Activated gamma-delta T cell treated with Interleukin-2 at 50 U/mL for 16 hours (primary cell): ENCODE measurements around the gene CHAT.

ENCODE experiments used
- DNase-seq: peaks from one replicate; pipeline ENCODE4 v3.0.0-alpha.2; 2020

The CHAT gene

DNA sequence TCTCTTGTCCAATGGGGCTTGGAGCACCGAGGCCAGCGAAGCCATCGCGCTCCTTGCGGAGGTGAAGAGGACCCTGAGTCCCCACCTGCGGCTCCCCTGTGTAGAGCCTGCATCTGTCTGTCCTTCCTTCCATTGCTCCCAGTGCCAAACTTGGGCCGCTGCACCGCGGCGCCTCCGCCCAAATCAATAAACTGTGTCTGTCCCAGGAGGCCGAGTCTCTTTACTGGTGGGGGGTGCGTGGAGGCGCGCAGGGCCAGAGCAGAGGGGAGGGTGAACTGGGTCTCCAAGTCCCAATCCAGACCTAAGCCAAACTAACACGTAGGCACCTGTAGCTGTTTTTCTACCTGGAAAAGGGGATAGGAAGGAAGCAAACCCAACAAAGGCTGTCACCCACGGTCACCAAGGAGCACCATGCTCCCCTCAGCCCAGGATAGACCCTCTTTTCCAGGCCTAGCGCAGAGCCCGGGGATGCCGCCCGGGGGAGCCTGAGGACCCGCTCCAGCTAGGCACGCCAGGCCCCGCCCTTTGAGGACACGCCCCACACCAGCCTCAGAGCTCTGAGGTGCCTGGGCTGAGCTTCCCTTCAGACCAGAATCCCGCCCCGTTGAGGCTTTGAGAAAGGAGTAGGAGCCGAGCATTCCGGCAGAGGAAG, 1.2 kb upstream of the CHAT start:
- no peak for DNase-seq

GRCh38 chr10:49613165-49613881, 514 bp upstream of the CHAT start:
- no peak for DNase-seq

DNA sequence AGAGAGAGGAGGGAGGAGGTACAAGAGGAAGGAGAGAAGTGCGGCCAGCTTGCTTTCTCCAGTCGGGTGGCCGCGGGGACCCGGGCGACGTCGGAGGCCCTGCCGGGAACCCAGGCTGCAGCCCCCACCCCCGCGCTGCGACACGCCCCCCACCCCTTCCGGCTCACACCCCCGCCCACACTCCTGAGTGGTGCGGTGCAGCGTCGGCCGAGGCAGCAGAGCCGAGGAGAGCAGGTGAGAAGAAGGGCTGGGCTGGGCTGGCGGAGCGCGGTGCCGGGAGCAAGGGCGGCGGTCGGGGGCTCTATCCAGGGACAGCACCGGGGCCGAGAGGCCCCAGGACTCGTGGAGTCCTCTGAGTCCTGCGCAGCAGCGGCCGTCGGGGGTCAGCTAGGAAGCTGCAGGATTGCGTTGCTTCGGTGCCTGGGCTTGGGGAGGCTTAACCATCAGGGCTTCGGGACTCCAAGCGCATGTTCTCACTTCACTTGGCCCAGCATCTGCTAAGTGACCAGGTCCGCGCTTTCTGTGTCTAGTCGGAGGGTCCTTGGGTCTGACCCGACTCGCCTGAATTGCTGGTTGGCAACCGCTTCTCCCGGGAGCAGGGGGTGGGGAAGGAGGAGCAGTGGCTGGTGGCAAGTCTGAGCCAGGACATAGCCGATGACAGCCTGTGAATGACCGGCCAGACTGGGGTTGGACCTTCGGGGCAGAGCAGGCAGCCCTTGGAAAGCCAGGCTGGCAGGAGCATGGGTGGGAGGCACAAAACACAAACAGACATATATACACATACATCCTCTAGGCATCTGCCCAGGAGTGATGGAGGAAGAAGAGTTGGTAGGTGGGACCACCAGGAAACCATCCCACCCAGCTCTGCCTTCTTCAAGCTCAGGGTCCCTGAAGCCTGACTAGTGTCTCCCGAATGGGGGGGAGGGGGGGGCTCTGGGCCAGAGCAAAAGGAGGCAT, 683 bp downstream of the CHAT start:
- DNase-seq, result no peak

GRCh38 chr10:49615213-49615612, 1.4 kb downstream of the CHAT start:
- DNase-seq, result no peak

GRCh38 chr10:49615721-49616120, 1.9 kb downstream of the CHAT start:
- no peak for DNase-seq

DNA sequence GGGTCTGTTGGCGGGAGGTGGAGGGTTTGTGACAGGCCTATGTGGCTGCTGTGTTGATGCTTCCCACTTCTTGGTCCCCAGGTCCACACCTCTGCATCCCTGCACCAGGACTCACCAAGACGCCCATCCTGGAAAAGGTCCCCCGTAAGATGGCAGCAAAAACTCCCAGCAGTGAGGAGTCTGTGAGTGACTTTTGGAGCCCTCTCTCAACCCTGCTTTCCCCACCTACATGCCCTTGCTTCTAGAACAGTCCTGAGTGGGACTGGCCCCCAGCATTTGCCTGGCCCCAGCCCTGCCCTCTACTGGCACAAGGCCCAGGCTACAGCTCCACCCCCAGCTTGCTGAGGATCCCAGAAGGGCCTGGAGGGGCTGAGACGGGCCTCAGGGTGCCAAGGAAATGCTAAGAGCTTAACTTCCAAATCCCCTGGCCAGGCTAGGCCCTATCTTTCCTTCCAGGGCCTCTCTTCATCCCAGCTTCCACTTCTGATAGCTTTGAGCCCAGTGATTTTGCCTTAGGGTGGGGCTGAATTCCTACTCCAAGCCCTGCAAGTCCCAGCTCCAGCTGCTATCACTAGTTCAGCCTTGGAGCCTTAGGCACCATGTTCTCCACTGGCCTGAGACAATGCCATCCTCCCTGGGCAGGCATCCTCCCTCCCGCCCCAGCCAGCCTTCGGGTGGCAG, 2.7 kb downstream of the CHAT start:
- DNase-seq, result no peak

DNA sequence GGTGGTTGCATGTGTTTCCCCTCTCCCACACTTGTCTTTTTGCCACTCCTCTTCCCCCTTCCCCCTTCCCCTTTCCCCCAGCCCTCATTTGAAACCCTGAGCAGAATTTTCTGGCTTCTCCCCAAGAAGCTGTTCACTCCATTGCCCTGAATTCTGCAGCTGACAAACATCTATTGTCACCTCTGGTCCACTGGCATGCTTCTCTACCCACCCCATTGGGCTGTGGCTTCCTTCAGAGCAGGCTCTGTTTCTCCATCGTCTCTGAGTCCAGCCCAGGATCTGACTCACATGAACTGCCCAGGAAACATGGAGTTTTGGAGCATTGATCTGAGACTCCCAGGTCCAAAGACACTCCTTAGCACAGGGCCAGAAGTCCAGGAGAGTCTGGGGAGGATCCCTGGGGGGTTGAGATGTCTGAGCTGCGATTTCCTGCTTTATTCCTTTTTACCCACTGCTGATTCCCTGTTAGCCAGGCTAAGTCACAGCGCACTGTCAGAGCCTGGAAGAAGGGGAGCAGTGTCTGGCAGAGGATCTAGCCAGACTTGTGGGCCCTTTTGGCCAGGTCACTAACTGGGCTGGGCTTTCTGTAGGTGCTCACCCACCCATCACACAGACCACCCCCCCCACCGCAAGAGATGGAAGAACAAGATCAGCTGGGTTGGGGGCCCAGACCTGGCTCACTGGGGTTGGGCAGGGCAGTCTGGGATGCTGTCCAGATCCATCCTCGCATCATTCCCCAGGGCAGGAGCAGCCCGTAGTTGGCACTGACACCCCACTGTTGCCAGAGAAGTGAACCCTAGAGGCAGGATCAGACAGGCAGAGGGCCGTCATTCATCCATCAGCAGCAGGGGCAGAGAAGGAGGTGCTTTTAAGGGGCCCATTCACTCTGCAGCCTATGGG, 3.5 kb downstream of the CHAT start:
- DNase-seq, result no peak

- DNase-seq, result no peak
These were observed 5.0 kb downstream of the CHAT start for GRCh38 chr10:49618821-49619220.

DNA sequence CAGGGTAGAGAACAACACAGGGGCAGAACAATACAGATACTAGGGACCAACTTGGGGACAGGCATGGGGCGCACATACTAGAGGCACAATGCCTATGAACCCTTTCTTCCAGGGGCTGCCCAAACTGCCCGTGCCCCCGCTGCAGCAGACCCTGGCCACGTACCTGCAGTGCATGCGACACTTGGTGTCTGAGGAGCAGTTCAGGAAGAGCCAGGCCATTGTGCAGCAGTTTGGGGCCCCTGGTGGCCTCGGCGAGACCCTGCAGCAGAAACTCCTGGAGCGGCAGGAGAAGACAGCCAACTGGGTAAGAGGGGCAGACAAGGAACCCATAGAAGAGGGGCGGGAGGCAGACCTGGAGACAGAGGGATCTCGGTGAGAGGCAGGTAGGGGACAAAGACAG, 5.8 kb downstream of the CHAT start:
- DNase-seq, result no peak

DNA sequence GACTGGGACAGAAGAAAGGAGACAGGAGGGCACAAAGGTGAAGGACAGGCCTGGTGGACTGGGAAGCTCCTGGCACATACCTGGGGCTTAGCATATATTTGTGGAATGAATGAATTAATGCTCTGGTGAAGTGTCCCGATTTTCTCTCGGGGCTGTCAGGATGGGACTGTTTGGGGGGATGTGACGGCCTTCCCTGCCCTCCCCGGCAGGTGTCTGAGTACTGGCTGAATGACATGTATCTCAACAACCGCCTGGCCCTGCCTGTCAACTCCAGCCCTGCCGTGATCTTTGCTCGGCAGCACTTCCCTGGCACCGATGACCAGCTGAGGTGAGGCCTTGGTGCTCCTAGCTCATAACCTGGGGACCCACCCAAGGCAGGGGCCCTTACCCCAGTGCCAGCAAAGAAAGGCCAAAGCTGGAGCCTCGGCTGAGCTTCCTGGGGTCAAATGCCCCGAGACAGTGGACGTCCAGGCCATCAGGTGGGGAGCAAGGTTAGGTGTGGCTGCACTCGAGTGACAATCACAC, 6.5 kb downstream of the CHAT start:
- DNase-seq, result no peak

DNA sequence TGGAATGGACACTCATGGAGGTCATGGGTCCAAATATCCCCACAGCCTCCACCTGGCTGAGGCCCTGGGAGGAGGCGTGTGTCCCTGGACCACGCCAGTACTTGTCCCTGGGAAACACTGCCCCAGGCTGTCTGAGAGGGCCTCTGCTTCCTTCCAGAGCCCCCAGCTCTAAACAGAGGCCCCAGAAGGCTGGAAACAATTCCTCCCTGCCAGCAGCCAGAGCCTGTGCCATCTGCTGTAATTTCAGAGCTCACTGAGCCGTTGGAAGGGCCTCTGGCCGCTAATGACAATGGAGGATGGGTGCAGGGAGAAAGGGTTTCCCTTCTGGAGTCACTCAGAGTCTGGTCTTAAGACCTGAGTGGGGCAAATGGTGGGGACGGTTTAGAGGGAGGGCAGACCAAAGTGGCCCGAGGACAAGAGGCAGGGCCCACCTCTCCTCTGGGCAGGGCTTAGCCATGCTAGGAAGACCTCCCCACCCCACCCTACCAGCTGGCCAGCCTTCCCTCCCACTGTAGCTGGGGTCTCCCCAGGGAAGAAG, 7.1 kb downstream of the CHAT start:
- DNase-seq, result no peak

DNA sequence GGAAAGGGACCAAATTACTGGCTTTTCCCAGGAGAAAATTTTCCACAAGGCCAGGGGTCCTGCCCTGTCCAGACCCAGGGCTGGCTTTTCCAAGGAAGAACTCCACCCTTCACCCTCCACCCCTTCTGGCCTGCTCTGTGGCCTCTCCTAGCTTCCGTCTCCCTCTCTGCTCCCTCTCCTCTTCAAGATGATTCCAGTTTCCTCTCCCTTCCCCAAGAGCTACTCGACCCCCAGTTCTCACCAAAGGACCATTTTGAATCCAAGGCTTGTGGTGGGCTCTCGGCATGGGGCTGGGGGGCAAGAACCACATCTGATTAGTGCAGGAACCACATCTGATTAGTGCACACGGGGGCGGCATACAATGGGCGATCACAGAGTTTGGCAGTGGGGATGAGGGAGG, 7.7 kb downstream of the CHAT start:
- DNase-seq, result no peak

DNA sequence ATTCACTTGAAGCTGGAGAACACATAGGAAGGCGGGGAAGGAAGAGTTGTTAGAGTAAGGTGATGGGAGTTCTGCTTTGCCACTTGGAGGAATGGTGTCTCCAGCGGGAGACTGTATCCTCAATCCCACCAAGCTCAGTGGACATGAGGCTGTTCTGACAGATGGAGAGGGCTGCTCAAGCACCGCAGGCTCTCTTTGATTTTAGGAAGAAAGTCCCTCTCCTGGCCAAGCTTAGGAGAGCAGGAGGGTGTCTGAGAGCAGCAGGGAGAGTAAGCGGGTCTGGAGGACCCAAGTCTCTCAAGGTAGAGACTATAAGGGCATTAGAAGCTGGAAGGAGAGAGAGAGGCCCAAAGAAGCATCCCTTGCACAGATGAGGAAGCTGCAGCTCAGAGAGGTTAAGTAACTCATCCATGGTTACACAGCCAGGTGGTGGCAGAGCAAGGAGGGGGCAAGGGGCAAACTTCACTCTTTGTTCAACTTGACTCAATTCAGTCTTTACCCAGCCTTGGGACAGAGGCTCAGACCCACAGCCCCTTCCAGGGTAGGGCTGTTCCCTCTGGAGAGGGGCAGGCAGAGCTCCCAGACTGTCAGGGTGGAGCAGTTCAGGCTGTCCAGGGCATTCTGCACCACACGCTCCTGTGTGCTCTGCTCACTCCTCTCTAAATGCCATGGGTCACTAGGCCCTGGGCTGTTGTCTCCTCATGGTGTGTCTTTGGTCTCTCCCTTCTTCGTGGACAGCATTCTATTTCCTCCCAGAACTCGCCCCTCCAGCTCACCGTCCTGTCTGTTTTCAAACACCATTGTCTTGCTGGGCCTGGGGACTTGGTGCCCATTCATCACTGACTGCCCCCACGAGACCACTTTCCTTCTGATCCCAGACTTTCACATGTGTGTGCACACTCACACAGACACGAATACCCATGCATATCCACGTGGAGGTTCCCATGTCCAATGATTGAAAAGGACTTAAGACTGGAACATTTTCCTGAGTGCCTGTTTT, 8.9 kb downstream of the CHAT start:
- DNase-seq, result no peak

GRCh38 chr10:49624629-49625028, 10.8 kb downstream of the CHAT start:
- no peak for DNase-seq

DNA sequence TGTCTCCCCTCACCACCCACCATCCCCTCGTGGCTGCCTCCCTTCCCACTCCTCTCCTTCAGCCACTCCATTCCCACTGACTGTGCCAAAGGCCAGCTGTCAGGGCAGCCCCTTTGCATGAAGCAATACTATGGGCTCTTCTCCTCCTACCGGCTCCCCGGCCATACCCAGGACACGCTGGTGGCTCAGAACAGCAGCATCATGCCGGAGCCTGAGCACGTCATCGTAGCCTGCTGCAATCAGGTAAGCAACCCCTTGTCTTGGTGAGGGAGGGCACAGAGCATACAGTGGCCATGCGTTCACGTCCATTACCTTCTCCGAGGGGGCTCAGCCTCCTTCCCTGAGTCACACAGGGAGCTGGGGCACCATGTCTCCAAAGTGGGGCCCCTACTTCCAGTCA, 11.6 kb downstream of the CHAT start:
- no peak for DNase-seq

- no peak for DNase-seq
These were observed 13.2 kb downstream of the CHAT start for GRCh38 chr10:49627038-49627437.

- DNase-seq, result no peak
These were observed 13.9 kb downstream of the CHAT start for GRCh38 chr10:49627644-49628247.

DNA sequence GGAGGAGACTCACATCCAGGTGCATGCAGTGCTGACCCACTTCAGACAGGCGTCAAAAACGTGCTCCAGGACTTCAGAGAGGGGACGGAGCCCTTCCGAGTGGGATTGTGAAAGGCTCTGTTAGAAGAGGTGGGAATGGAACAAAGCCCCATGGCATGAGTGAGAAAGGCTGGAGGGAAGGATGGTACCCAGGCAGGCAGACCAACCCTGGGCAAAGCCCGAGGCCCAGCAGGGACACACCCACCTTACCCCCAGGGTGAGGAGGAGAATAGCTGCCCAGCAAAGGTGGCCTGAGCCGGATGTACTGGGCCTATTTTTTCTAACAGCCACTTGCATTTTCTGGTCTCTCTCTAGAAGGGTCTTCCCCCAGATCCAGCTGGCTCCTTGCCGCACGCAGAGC, 14.8 kb downstream of the CHAT start:
- DNase-seq, result no peak

DNA sequence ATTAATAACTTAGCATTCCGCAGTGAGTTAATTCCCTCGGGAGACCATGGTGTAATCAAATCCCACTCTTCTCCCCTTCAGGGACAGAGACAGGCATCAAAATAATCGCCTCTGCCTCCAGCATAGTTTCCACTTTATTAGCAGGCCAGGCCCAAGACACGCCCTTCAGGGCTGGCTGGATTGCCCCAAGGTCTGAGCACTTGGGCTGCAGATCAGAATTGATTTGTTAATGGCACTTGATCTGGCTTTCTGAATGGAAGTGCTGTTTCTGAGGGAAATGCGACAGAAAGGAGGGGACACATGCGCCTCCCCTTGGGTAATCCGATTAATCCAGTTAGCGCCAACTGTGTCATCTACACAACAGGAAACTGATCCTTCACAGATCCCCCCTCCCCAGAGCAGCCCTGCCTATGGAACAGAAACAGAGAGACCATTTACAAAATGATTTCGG, 15.6 kb downstream of the CHAT start:
- no peak for DNase-seq

GRCh38 chr10:49631975-49632374, 18.1 kb downstream of the CHAT start:
- DNase-seq, result no peak
